ENCODE data around the gene PBX2.
"Not testable (repeated sequence)": the region's sequence is repeated elsewhere in the genome, so short reads cannot be mapped to it uniquely, and the experiment has no call there.

PBX2 gene

GRCh38 chr6:32186151-32186840 lies 3.7 kb downstream of the PBX2 start:
- not testable (repeated sequence) for DNase-seq (ENCODE audit: low read depth)

DNA sequence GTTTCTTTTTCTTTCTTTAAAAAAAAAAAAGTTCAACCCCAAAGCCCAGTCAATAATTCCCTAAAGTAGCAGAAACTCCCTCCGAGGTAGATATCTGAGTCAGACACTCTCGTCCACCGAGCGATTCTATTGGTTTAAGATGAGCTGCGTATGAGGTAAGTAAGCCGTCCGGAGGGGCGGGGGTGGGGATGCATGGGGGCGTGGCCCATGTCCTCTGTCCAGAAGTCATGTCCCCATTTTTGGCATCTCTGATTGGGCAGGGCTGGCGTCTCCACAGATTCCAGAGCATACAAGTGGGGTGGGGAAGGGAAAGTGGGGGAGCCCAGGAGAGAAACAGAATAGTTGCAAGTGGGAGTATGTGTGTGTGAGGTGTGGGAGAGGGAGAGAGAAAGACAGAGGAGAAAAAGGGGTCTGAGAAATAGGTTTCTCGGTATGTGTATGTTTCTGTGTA lies 4.3 kb downstream of the PBX2 start:
- peak; percentile 85 for DNase-seq (ENCODE audit: low read depth)

DNA sequence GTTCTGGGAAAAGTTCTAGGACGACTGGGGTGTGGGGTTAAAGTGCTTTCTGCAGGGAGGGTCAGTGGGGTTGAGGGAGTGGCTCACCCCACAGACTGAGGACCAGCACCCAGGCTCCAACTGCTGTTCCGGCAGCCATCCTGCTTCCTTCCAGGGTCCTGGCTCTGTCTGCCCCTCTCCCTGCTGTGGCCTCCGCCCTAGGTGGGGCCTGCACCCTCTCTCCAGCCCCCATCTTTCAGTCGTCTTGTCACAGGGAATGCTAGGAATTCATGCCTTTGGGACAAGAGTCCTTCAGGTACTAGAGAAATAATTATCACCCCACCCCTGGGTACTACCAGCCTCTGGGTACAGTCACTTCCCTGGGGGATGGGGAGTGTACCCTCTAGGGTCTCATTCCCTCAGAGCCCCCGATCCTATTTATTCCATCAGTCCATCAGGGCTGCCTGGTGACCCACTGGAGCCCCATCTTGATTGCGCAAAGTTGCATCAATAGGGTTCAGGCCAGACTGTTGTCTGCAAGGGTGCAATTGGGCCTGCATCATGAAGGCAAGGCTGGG lies 5.8 kb downstream of the PBX2 start, which contains the start of gene AGER:
Gene AGER, minus strand, starts transcription at position 170 of the 557 bp plus-strand sequence. Its CDS starts 31 bp downstream, at position 139.
- no peak for DNase-seq (ENCODE audit: low read depth)

DNA sequence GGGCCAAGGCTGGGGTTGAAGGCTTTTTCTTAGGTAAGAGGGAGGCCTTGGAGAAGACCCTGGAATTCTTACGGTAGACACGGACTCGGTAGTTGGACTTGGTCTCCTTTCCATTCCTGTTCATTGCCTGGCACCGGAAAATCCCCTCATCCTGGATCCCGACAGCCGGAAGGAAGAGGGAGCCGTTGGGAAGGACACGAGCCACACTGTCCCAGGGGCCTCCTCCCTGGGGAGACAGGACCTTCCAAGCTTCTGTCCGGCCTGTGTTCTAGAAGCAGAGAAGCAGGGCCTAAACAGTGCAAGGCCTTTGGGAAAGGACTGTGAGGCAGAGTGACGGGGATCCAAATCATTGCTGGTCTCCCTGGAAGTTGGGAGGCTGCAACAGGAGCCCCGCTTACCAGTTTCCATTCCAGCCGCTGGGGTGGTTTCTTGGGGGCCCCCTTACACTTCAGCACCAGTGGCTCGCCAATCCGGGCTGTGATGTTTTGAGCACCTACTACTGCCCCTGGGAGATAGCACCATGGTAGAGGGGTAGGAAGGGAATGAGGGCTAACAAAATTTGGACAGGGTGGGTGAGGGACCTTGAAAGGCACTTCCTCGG lies 6.4 kb downstream of the PBX2 start:
- no peak for DNase-seq (ENCODE audit: low read depth)

- no peak for DNase-seq (ENCODE audit: low read depth)
Observed at GRCh38 chr6:32183030-32183429, 7.0 kb downstream of the PBX2 start.

DNA sequence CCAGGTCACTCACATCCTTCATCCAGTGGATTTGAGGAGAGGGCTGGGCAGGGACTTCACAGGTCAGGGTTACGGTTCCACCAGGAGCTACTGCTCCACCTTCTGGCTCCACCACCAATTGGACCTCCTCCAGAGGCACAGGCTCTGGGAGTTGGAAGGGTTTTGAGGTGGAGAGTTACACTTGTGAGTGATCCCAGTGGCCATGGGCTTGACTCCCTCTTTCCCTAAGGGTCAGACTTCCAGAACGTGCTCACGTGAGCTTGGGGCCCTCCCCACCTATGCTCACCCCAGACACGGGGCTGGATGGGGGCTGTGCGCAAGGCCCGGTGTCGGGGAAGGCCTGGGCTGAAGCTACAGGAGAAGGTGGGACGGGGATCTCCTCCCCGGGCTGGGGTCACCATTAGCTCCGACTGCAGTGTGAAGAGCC lies 7.4 kb downstream of the PBX2 start:
- DNase-seq (ENCODE audit: low read depth): no peak

- no peak for DNase-seq (ENCODE audit: low read depth)
Observed at GRCh38 chr6:32181915-32182529, 8.0 kb downstream of the PBX2 start.

DNA sequence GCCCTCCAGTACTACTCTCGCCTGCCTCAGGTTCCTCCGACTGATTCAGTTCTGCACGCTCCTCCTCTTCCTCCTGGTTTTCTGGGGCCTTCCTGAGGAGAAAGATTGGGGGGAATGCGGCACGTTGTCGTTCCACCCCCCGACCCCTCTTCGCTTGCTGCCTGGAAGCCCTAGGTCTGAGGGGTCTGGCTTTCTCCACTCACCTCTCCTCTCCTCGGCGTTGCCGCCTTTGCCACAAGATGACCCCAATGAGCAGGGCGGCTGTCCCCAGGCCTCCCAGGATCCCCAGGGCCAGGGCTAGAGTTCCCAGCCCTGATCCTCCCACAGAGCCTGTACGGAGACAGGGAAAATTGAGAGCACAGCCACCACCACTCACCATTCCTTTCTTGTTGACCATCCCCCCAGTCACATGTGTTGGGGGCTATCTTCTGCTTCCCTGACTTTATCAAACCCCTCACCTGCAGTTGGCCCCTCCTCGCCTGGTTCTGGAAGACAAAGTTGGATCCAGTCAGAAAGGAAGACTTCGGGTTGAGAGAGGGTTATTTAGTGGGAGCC lies 8.8 kb downstream of the PBX2 start:
- DNase-seq (ENCODE audit: low read depth): no peak

- DNase-seq (ENCODE audit: low read depth): no peak
Observed at GRCh38 chr6:32179766-32180405, 10.1 kb downstream of the PBX2 start.

DNA sequence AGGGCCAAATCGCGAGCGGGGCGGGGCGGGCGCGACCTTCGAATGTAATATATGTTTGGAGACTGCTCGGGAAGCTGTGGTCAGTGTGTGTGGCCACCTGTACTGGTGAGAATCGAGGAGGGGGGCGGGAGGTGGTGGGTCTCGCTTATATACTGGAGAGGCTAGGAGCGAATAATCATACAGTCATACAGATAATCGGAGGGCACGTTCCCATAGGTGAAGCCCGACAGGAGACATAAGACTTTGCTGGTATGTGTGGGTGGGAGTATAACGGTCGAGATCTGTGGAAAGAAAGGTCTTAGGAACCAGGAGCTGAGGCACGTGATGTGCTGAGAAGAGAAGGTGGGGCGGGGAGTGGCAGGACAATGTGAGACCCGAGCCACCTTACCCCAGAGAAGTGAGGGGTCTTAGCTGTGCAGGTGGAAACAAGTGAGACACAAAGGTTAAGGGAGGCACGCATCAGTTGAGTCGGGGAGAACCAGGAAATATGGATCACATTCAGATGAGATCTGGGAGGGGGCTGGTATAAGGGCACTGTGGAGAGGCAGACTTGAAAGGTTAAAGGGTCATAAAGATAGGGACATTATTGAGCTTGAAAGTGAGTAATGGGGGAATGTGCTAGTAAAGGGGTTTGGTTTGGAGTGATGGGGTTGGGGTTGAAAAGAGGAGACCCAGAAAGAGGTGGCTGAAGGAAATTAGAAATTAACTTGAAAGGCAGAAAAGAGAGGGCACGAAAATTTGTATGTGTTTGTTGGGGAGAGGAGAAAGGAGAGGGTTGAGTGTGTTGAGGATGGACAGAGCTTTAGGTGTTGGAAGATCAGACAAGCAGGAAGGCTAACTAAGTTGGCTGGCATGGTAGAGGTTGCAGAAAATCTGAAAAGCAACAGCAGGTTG lies 11.2 kb downstream of the PBX2 start:
- no peak for DNase-seq (ENCODE audit: low read depth)

- DNase-seq (ENCODE audit: low read depth): peak; percentile 100
Observed at GRCh38 chr6:32177788-32178546, 12.0 kb downstream of the PBX2 start, which contains the start of gene RNF5. RNF5 (plus strand) TSS chr6:32178405; CDS start chr6:32178512, 107 bp downstream.

DNA sequence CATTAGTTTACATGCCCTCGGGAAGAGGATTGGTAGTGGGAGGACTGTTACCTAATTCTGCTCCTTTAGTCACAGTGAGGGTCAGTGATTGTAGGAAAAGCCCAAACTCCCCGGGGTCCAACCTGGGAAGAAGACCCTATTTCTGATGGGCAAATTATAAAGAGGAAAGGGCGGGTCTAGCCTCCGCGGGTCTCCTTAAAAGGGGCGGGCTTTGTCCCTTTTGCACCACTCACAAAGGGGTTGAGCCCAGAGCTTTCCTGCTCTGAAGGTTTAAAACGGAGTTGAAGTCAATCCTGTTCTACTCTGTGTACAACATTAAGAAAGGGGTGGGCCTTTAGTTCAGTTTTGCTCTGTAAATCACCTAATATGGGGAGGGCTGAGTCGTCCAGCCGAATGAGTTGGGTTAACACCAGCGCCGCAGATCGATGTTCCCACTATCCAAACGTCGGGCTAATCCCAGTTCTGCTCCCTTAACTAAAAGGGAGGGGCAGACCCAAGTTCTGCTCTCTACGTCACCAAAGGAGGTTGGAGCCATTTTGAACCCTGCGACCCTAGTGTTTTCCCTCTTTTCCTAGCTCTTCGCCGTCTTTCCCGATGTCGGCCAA lies 12.7 kb downstream of the PBX2 start:
- DNase-seq (ENCODE audit: low read depth): no peak

GRCh38 chr6:32176476-32177182 lies 13.4 kb downstream of the PBX2 start:
- DNase-seq (ENCODE audit: low read depth): peak; percentile 30

DNA sequence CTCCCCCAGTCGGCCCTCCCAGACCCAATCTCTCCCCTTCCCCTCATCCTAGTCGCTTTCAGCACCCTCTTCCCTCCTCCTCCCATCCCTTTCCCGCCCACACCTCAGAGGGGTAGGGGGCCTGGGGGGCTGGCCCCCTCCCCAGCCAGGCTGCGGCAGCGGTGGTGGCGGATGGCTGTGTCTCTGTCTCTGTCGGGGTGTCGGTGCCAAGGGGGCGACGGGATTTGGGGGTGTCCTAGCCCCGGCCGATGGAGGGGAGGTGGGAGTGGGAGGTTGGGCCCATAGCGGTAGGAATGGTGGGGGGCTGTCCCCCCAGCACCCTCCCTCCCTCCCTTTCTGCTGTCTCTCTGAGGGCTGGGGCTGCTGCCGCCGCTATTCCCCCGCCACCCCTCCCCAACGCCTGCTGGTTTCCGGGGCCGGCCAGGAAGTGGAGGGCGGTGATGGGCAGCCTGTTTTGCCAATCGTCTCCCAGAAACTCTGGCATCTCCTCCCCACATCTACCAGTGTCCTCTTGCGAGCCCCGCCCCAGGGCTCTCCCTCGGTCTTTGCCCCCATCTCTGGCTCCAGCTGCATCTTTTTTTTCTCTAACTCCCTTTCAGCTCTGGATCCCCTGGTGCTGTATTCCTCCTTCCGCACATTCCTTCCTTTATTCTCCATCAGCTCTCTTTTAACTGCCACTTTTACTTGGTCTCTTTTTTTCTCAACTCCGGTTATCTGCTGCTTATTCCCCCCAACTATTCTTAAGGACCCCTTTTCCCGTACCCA lies 14.1 kb downstream of the PBX2 start, which contains the start of gene AGPAT1:
Gene AGPAT1, minus strand, starts transcription at position 374 of the 765 bp plus-strand sequence. CDS start 4,588 bp downstream, outside the sequence.
- DNase-seq (ENCODE audit: low read depth): peak; percentile 95

GRCh38 chr6:32175322-32175710 lies 14.7 kb downstream of the PBX2 start:
- no peak for DNase-seq (ENCODE audit: low read depth)

DNA sequence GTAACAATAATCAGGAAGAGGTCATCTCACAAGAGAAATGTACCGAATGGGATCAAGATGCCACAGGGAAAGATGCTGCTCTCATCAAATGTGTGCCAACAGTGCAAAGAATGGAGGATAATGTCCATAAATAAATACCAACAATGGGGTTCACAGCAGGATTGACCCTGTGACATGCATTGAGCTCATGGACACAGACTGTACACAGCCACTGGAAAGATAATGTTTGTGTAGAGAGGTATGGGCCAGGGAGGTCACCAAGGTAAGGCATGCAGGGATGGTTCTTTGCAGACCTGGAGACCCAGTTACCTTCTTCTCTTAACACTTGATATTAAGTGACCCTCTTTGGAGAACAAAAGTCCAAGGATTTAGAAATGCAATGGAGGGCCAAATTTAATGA lies 15.6 kb downstream of the PBX2 start:
- no peak for DNase-seq (ENCODE audit: low read depth)

GRCh38 chr6:32173051-32173727 lies 16.8 kb downstream of the PBX2 start:
- no peak for DNase-seq (ENCODE audit: low read depth)

- DNase-seq (ENCODE audit: low read depth): no peak
Observed at GRCh38 chr6:32171234-32171633, 18.8 kb downstream of the PBX2 start.
